Lower leg skin (tissue), 3 donors: ENCODE data around the gene PRKCH.

Experiments
- CTCF ChIP-seq, 3 donors: fragments of 450-650 bp; IDR thresholded peaks; one replicate each; pipeline ENCODE4 v1.5.1; 2016; ENCODE audit warnings: antibody characterized with exemption in 3 of 3, mild to moderate bottlenecking in 3 of 3, moderate library complexity in 2 of 3
- POLR2A ChIP-seq, 2 donors: fragments of 450-650 bp; IDR thresholded peaks; one replicate each; pipeline ENCODE4 v1.6.1; 2016 to 2017; ENCODE audit warnings: antibody characterized with exemption in 2 of 2, mild to moderate bottlenecking in 1 of 2, moderate library complexity in 1 of 2

- TF ChIP-seq CTCF (IDR thresholded peaks at IDR 0.05) (no peak), POLR2A (IDR thresholded peaks at IDR 0.05) (no peak)
Measured at GRCh38 chr14:61516118-61516743, 194.9 kb downstream of the PRKCH start.
